Raji (cell line): ENCODE measurements around the gene C2CD2L.

Source experiments
- POLR2A ChIP-seq: IDR thresholded peaks from 2 replicates; pipeline ENCODE4 v1.6.1; 2011; ENCODE audit warnings: low read depth, low read length, control low read depth; ENCODE audit not compliant: insufficient read depth

Gene C2CD2L

DNA sequence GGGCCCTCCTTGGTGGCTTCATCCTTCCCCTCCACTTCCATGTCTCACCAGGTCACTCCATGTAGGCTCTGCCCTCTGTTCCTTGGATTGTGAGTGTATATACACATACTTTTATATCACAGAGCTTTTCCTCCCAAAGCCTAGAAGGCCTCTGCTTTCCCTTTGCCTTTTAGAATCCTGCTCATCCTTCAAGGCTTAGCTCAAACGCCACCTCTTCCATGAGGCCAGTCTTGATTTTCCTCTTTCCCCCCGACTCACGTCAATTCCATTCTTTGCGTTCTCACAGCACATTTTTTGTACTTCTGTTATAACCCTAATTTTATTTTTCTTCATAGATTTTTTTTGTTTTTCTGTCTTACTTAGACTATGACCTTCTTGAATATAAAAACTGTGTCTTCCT is 45.5 kb downstream of the C2CD2L start:
- TF ChIP-seq POLR2A = no peak

DNA sequence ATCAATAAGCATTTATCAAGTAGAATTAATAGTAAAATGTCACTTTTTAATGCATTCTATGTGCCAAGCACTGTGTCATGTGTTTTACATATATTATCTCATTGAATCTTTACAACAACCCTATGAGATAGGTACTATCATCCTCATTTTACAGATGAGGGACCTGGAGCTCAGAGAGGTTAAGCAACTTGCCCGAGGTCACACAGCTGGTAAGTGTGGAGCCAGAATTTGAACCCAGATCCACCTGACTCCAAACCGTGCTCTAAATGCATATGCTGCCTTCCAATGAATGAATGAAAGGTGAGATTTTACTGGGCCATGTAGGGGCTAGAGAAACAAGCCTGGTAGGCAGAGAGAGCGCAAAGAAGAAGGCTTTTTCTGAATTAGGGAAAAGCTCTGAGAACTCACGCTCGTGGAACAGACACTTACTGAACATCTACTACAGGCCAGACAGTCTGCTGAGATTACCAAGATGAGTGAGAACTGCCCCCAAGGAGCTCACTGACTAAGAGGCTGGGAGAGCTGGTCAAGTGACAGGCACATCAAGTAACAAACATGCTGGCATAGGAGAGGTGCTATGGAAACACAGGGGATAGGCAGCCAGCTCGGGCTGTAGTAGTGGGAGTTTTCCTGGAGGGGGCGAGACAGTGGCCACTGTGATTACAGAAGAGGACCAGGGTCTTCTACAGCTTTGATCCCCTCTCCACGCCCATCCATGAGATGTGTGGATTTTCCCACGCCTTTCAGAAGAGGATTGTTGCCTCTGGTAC is 46.1 kb downstream of the C2CD2L start:
- TF ChIP-seq POLR2A = no peak

DNA sequence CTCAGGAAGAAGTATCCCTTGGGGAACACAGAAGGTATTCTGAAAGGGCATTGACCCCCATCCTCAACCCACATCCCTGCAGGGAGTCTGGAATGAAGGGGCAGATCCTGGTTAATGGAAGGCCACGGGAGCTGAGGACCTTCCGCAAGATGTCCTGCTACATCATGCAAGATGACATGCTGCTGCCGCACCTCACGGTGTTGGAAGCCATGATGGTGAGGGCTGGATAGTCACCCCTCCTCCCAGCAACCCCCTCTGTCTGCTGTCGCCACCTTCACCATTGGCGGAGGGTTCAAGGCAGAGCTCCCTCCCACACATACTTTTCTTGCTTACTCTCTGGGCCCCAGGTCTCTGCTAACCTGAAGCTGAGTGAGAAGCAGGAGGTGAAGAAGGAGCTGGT is 47.0 kb downstream of the C2CD2L start:
- no peak for TF ChIP-seq POLR2A

DNA sequence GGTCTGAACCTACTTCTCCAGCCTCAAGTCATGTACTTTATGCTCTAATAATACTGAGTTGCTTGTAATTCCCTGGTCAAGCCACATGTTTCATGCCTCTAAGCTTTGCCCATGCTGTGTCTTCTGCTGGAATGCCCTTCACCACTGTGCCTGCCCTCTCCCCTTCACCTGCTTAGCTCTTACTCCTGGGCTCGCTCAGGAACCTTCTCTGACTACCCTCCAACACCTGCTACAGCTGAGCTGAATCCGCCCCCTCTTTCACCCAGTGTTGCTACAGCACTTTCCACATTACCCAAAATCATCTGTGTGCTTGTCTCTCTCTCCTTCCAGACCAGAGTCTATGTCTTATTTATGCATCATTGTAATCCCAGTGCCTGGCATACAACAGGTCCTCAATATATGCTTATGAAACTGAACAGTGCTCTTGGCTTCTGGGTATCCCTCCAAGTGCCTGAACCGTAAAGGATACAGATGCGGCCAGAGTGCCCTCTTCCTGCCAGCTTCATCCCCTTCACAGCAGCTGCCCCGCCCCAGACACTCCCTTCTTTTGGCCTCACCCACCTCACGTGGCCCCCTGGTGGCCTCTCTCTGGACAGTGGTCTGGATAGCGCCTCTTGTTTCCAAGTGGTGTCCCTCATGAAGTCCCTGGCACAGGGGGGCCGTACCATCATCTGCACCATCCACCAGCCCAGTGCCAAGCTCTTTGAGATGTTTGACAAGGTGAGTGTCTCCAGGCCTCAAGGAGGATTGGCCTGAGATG is 48.8 kb downstream of the C2CD2L start:
- no peak for TF ChIP-seq POLR2A

DNA sequence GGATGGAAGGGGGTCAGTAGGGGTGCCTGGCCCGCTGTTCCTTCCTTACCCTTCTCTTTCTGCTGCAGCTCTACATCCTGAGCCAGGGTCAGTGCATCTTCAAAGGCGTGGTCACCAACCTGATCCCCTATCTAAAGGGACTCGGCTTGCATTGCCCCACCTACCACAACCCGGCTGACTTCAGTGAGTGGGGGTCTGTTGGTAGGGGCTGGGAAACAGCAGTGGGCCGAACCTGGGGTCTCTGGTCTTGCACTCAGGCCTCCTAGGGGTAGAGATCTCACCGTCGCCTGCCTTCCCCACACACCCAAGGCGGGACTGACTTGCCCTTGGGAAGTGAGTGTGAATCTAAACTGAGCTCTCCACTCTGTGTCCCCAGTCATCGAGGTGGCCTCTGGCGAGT is 49.4 kb downstream of the C2CD2L start:
- TF ChIP-seq POLR2A = no peak

DNA sequence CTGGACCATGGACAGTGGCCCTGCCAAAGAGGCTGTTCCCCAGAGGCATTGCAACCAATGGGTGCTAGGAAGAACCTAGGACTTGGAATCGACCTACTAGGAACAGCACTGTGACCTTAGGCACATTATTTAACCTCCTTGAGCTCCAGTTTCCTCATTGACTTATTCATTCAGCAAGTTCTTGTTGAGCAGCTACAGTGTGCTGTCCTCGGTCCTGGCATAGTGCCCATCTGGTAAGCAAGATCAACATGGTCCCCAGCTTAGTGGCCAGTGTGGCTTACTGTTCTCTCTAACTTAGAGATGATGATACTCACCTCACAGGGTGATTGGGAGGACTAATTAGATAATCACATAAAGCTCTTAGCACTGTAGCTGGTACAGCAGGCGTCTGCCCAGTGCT is 49.9 kb downstream of the C2CD2L start:
- no peak for TF ChIP-seq POLR2A

DNA sequence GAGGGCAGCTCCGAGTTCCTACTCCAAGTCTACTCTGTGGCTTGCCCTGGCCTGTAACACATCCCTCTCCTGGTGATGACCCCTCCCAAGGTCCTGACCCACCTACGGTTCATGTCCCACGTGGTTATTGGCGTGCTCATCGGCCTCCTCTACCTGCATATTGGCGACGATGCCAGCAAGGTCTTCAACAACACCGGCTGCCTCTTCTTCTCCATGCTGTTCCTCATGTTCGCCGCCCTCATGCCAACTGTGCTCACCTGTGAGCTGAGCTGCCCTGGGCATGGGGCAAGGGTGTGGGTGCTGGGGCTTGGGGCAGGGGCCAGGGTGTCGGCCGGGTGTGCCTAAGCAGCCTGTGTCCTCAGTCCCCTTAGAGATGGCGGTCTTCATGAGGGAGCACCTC is 51.3 kb downstream of the C2CD2L start:
- no peak for TF ChIP-seq POLR2A

DNA sequence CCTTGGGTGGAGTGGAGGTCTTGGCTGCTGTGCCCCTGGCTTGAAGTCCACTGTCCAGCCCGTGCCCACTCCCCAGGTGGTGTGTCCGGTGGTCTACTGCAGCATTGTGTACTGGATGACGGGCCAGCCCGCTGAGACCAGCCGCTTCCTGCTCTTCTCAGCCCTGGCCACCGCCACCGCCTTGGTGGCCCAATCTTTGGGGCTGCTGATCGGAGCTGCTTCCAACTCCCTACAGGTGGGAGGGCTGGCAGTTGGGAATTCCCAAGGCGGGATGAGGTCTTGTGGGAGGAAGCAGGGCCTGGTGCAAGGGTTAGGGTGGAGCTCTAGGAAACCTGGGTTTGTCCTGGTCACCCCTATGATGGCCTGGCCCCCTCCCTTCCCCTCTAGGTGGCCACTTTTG is 53.0 kb downstream of the C2CD2L start:
- no peak for TF ChIP-seq POLR2A

DNA sequence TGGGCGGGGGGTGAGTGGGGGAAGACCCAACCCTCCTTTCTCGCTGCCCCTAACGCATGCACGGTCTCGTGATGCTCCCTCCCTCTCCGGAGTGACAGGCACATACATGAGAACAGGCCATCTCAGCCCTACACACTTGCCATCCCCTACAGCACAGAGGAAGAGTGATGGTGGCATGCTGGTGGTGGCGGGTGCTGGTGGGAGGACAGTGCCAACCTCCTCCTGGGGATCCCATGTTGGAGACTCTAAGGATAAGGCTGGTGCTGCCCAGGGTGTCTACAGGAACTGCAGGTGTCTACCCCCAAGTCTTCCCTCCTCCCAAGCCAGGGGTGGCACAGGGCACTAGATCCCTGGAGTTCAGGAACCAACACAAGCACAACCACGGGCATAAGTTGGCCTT is 54.7 kb downstream of the C2CD2L start:
- no peak for TF ChIP-seq POLR2A

DNA sequence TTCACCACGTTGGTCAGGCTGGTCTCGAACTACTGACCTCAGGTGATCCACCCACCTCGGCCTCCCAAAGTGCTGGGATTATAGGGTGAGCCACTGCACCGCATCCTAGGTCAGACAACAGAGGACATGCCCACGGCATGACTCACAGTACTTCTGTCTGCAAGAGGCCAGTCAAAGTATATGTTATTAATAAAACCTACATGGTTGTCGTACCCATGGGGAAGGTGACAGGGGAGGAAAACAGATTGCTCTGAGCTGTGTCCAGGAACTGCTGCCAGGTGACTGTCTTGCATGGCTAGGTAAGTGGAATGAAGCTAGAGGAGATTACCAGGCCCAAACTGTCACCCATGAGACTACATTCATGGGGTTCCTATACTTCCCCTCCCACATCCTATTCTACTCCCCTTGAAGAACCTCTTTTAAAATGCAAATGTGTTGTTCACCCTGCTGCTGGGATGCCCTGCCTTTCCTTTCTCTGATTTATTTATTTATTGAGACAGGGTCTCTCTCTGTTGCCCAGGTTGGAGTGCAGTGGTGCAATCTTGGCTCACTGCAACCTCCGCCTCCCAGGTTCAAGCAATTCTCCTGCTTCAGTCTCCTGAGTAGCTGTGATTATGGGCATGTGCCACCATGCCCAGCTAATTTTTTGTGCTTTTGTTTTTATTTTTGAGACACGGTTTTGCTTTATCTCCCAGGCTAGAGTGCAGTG is 59.4 kb downstream of the C2CD2L start:
- TF ChIP-seq POLR2A = no peak

DNA sequence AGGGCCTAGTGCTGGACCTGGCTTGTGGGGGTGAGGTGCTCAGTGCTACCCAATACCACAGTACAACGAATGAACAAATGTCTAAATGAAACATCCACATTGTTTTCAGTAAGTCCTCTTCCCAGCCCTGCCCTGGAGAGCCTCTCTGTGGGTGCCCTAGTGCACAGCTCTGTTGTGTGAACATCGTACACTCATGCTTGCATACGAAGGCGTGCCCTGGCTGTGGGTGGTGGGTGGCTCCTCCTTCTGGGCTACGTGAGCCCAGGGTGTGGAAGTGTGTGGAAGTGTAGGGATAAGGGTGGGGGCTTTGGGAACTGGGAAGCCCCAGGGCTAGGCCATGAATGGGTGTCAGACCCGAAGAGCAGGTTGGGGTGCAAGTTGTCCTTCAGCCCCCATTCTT is 60.8 kb downstream of the C2CD2L start:
- no peak for TF ChIP-seq POLR2A
